Measurements from ENCODE around the gene FTO.

FTO gene

GRCh38 chr16:54152362-54153239 is 448.6 kb downstream of the FTO start:
- H3K4me3 ChIP-seq (replicated peaks in 1 of 2; ENCODE audit: low read depth in 2 of 2, low read length in 2 of 2): no peak overlapping the region
- DNase-seq (ENCODE audit: low read depth in 2 of 2): no peak
- no peak for TF ChIP-seq CTCF (IDR thresholded peaks at IDR 0.05; ENCODE audit: low read depth, low read length)

- TF ChIP-seq CTCF (IDR thresholded peaks at IDR 0.05; ENCODE audit: low read depth, low read length): no peak
- no peak for DNase-seq (ENCODE audit: low read depth in 2 of 2)
- no peak overlapping the region for H3K4me3 ChIP-seq (replicated peaks in 1 of 2; ENCODE audit: low read depth in 2 of 2, low read length in 2 of 2)
Observed at GRCh38 chr16:54153240-54153934, 449.4 kb downstream of the FTO start.

GRCh38 chr16:54156349-54156748 is 452.4 kb downstream of the FTO start:
- DNase-seq (ENCODE audit: low read depth in 2 of 2): no peak
- no peak for TF ChIP-seq CTCF (IDR thresholded peaks at IDR 0.05; ENCODE audit: low read depth, low read length)
- H3K4me3 ChIP-seq (replicated peaks in 1 of 2; ENCODE audit: low read depth in 2 of 2, low read length in 2 of 2): no peak overlapping the region

GRCh38 chr16:54158986-54159385 is 455.0 kb downstream of the FTO start:
- DNase-seq (ENCODE audit: low read depth in 2 of 2): no peak
- H3K4me3 ChIP-seq (replicated peaks in 1 of 2; ENCODE audit: low read depth in 2 of 2, low read length in 2 of 2): no peak overlapping the region
- no peak for TF ChIP-seq CTCF (IDR thresholded peaks at IDR 0.05; ENCODE audit: low read depth, low read length)

GRCh38 chr16:54159490-54160080 is 455.6 kb downstream of the FTO start:
- H3K4me3 ChIP-seq (replicated peaks in 1 of 2; ENCODE audit: low read depth in 2 of 2, low read length in 2 of 2): no peak overlapping the region
- DNase-seq (ENCODE audit: low read depth in 2 of 2): no peak
- TF ChIP-seq CTCF (IDR thresholded peaks at IDR 0.05; ENCODE audit: low read depth, low read length): no peak

- H3K4me3 ChIP-seq (replicated peaks in 1 of 2; ENCODE audit: low read depth in 2 of 2, low read length in 2 of 2): no peak overlapping the region
- DNase-seq (ENCODE audit: low read depth in 2 of 2): no peak
- TF ChIP-seq CTCF (IDR thresholded peaks at IDR 0.05; ENCODE audit: low read depth, low read length): no peak
Observed at GRCh38 chr16:54160252-54160860, 456.4 kb downstream of the FTO start.
